Activated CD8-positive, alpha-beta memory T cell treated with anti-CD3 and anti-CD28 coated beads for 36 hours (primary cell): ENCODE measurements around the gene SCAMP1. TPM values are rescaled to one million over a fixed set of nuclear protein-coding genes. Genes with fewer than 3 reads are reported as not detected.

ENCODE experiments used
- CTCF ChIA-PET: fragments of 350-600 bp; sonication (Branson Sonifier 250); formaldehyde crosslinking; loops from one replicate; lab custom pipeline; 2021; ENCODE audit warnings: antibody characterized with exemption; lab: Charles Lee
- POLR2A ChIA-PET: fragments of 350-600 bp; sonication (Branson Sonifier 250); formaldehyde crosslinking; loops from one replicate; lab custom pipeline; 2021; ENCODE audit warnings: antibody characterized with exemption; lab: Charles Lee
- total RNA-seq, 2 experiments: library from RNA; stranded (reverse); gene quantifications; one replicate each; pipeline ENCODE4 v1.2.3, GENCODE V29; 2021

SCAMP1 gene
- 10 to 100 TPM; 17.1 to 19.0 TPM for total RNA-seq

- ChIA-PET POLR2A (interaction anchor here (1.0 to 4.5 kb wide), 2 partner anchors 12 to 65 kb away, joined by 4 to 53 read pairs; partner anchors contain the start of gene AP3B1), CTCF (interaction anchor here (0.6 to 1.4 kb wide), 2 partner anchors 65 to 66 kb away, joined by 3 to 4 read pairs; partner anchors contain the start of gene AP3B1)
Measured at GRCh38 chr5:78359831-78360673, at the start of gene SCAMP1. Gene SCAMP1 (plus strand): TSS chr5:78360617. CDS start chr5:78360672, 55 bp downstream.

- POLR2A ChIA-PET: no interaction called here
- CTCF ChIA-PET: no interaction called here
Measured at GRCh38 chr5:78317515-78317914, 42.9 kb upstream of the SCAMP1 start.

GRCh38 chr5:78318337-78318736 lies 42.1 kb upstream of the SCAMP1 start:
- ChIA-PET CTCF (no interaction called here), POLR2A (no interaction called here)

GRCh38 chr5:78320401-78320800 lies 40.0 kb upstream of the SCAMP1 start:
- POLR2A ChIA-PET: no interaction called here
- CTCF ChIA-PET: no interaction called here

- POLR2A ChIA-PET: no interaction called here
- CTCF ChIA-PET: no interaction called here
Measured at GRCh38 chr5:78323241-78323640, 37.2 kb upstream of the SCAMP1 start.

- ChIA-PET POLR2A (no interaction called here), CTCF (no interaction called here)
Measured at GRCh38 chr5:78326930-78327329, 33.5 kb upstream of the SCAMP1 start.

- ChIA-PET POLR2A (no interaction called here), CTCF (no interaction called here)
Measured at GRCh38 chr5:78327761-78328510, 32.5 kb upstream of the SCAMP1 start.

GRCh38 chr5:78328585-78329173 lies 31.7 kb upstream of the SCAMP1 start:
- ChIA-PET CTCF (no interaction called here), POLR2A (no interaction called here)

GRCh38 chr5:78331523-78332080 lies 28.8 kb upstream of the SCAMP1 start:
- ChIA-PET CTCF (no interaction called here), POLR2A (no interaction called here)

GRCh38 chr5:78334811-78335210 lies 25.6 kb upstream of the SCAMP1 start:
- ChIA-PET POLR2A (no interaction called here), CTCF (no interaction called here)

- ChIA-PET POLR2A (no interaction called here), CTCF (no interaction called here)
Measured at GRCh38 chr5:78335976-78336375, 24.4 kb upstream of the SCAMP1 start.

- CTCF ChIA-PET: no interaction called here
- POLR2A ChIA-PET: no interaction called here
Measured at GRCh38 chr5:78336698-78337097, 23.7 kb upstream of the SCAMP1 start.

GRCh38 chr5:78339617-78340436 lies 20.6 kb upstream of the SCAMP1 start:
- POLR2A ChIA-PET: no interaction called here
- CTCF ChIA-PET: no interaction called here

GRCh38 chr5:78341440-78341839 lies 19.0 kb upstream of the SCAMP1 start:
- CTCF ChIA-PET: no interaction called here
- POLR2A ChIA-PET: no interaction called here

- POLR2A ChIA-PET: no interaction called here
- CTCF ChIA-PET: interaction anchor here (0.6 kb wide), 1 partner anchor 567 kb away, joined by 3 read pairs; no protein-coding TSS in a partner anchor
Measured at GRCh38 chr5:78345485-78345884, 14.9 kb upstream of the SCAMP1 start.

GRCh38 chr5:78353520-78353919 lies 6.9 kb upstream of the SCAMP1 start:
- POLR2A ChIA-PET: no interaction called here
- CTCF ChIA-PET: no interaction called here

- ChIA-PET POLR2A (no interaction called here), CTCF (no interaction called here)
Measured at GRCh38 chr5:78354066-78354670, 6.2 kb upstream of the SCAMP1 start.

GRCh38 chr5:78355561-78355960 lies 4.9 kb upstream of the SCAMP1 start:
- ChIA-PET POLR2A (no interaction called here), CTCF (no interaction called here)
